Esophagus squamous epithelium (tissue), 4 donors: ENCODE results near the gene NUP205.

Source experiments
- POLR2A ChIP-seq, 4 donors: fragments of 450-650 bp; IDR thresholded peaks; one replicate each; pipeline ENCODE4 v1.6.1; 2017; ENCODE audit warnings: antibody characterized with exemption in 4 of 4, mild to moderate bottlenecking in 4 of 4, moderate library complexity in 3 of 4
- TF ChIP-seq, protein P1 (sequence below), 6 experiments: fragments of 450-650 bp in 4 of 6; fragments of 200-600 bp in 2 of 6; sonication (generic) in 2 of 6; IDR thresholded peaks; one replicate each; pipeline ENCODE4 v1.5.1; 2016 to 2019; ENCODE audit warnings: antibody characterized with exemption in 6 of 6, mild to moderate bottlenecking in 4 of 6, moderate library complexity in 4 of 6

GRCh38 chr7:135560631-135561030, 2.9 kb downstream of the NUP205 start:
- no peak for TF ChIP-seq POLR2A (IDR thresholded peaks at IDR 0.05)
- TF ChIP-seq, protein P1, sequence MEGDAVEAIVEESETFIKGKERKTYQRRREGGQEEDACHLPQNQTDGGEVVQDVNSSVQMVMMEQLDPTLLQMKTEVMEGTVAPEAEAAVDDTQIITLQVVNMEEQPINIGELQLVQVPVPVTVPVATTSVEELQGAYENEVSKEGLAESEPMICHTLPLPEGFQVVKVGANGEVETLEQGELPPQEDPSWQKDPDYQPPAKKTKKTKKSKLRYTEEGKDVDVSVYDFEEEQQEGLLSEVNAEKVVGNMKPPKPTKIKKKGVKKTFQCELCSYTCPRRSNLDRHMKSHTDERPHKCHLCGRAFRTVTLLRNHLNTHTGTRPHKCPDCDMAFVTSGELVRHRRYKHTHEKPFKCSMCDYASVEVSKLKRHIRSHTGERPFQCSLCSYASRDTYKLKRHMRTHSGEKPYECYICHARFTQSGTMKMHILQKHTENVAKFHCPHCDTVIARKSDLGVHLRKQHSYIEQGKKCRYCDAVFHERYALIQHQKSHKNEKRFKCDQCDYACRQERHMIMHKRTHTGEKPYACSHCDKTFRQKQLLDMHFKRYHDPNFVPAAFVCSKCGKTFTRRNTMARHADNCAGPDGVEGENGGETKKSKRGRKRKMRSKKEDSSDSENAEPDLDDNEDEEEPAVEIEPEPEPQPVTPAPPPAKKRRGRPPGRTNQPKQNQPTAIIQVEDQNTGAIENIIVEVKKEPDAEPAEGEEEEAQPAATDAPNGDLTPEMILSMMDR (IDR thresholded peaks at IDR 0.05) = no peak
